COR-L47 (cell line): Measurements from ENCODE around the gene NINJ1.

ENCODE experiments used
- DNase-seq: peaks from one replicate; lab custom pipeline; 2025; lab: John Stamatoyannopoulos, UW

Gene NINJ1

GRCh38 chr9:93086447-93087224 is 47.4 kb downstream of the NINJ1 start:
- no peak for DNase-seq

- DNase-seq = no peak
Observed at GRCh38 chr9:93085676-93086075, 48.4 kb downstream of the NINJ1 start.

- DNase-seq = no peak
Observed at GRCh38 chr9:93084471-93084881, 49.6 kb downstream of the NINJ1 start.

GRCh38 chr9:93083592-93084470 is 50.2 kb downstream of the NINJ1 start:
- no peak for DNase-seq

- no peak for DNase-seq
Observed at GRCh38 chr9:93082841-93083411, 51.1 kb downstream of the NINJ1 start.

GRCh38 chr9:93081931-93082330 is 52.1 kb downstream of the NINJ1 start:
- DNase-seq = no peak

- DNase-seq = no peak
Observed at GRCh38 chr9:93081081-93081529, 52.9 kb downstream of the NINJ1 start.

- DNase-seq = no peak
Observed at GRCh38 chr9:93080406-93080805, 53.6 kb downstream of the NINJ1 start.

GRCh38 chr9:93079371-93079770 is 54.7 kb downstream of the NINJ1 start:
- DNase-seq = no peak

GRCh38 chr9:93077811-93078210 is 56.2 kb downstream of the NINJ1 start:
- no peak for DNase-seq

GRCh38 chr9:93077367-93077766 is 56.7 kb downstream of the NINJ1 start:
- DNase-seq = no peak

- DNase-seq = no peak
Observed at GRCh38 chr9:93076792-93077128, 57.3 kb downstream of the NINJ1 start.

GRCh38 chr9:93076101-93076791 is 57.8 kb downstream of the NINJ1 start:
- no peak for DNase-seq

GRCh38 chr9:93072383-93072795 is 61.7 kb downstream of the NINJ1 start:
- peak; percentile 52 for DNase-seq
